Hematopoietic multipotent progenitor cell treated with erythropoietin and hydrocortisone succinate and interleukin-3 and kit ligand, for 15 days (in vitro differentiated cells): ENCODE results near the gene PRRX1.

Experiments
- DNase-seq: peaks from one replicate; pipeline ENCODE4 v3.0.0-alpha.2; 2015; ENCODE audit warnings: low spot score

Gene PRRX1

DNA sequence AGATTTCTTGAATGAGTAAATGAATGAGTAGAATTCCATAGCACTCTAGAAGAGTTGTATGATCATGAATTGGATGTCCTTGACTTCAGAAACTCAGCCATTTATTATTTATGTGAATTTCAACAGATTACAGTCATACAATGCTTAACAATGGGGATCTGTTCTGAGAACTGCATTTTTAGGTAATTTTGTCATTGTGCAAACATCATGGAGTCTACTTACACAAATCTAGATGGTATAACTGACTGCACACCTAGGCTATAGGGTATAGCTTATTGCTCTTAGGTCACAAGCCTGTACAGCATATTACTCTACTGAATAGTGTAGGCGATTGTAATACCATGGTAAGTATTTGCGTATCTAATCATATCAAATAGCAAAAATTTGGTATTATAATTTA is 59.6 kb downstream of the PRRX1 start:
- DNase-seq, result no peak

DNA sequence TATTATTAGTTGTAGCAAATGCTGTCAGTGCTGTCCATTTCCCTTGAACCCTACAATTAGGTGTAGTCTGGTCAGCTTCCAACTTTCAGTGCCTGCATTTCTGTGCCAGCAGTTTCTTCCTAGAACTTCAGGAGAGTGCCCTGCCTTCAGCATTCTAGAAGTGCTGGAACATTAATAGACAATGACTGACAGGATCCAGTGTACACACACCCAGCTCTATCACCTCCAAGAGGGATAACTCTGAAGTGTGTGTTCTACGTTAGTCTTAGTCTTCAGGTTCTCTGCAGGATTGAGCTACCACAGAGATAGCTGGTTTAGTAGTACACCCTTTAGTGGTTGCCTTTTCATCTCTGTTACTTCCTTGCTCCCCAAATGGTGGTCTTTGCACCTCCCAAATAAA is 61.4 kb downstream of the PRRX1 start:
- DNase-seq, result no peak

DNA sequence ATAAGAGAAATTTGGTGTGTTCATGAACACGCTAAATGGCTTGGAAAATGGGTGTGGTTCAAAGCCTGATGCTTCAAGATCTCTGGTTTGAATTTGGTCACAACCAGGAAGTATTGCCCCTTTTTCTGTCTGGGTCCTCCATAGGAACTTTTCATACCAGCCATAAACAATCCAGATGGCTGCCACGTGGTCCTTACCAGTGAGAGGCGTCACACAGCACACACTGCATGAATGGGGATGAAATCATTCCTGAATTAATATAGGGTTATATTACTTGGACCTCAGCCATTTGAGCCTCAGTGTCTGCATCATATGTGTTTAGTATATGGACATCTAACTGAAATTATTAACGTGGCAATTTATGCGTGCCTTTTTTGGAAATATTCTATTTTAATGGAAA is 64.0 kb downstream of the PRRX1 start:
- no peak for DNase-seq

DNA sequence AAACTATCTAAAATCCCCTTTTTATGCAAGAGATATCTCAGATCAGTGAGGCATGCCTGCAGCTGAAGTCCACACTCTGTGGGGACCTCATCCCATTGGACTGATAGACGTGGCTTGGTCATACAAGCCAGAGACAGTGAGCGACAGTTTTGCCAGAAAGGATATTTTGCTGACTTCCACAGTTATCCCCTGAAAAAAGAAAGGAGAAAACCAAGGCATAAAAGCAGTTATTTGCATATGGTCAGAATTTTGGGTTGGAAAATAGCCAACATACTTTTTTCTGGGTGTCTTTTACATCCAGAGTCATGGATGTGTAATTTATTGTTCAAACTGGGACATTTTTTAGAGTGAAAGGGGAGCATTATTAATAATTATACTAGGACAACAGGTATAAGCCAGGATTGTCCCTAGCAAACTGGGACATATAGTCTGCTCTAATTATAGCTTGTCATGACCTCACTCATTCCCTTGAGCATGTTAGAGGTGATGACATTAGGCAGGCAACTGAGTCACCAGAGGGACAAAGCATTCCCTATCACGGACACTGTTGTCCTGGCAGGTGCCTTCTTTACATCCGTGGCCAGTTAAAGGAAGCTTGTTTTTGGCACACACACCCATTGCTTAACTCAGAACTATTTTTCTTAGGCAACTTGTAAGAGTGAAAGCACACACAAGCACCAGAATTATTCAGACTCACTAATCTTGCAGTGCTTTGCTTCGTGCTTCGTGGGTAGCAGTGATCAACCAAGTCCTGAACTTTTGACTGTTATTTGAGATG is 65.5 kb downstream of the PRRX1 start:
- no peak for DNase-seq

DNA sequence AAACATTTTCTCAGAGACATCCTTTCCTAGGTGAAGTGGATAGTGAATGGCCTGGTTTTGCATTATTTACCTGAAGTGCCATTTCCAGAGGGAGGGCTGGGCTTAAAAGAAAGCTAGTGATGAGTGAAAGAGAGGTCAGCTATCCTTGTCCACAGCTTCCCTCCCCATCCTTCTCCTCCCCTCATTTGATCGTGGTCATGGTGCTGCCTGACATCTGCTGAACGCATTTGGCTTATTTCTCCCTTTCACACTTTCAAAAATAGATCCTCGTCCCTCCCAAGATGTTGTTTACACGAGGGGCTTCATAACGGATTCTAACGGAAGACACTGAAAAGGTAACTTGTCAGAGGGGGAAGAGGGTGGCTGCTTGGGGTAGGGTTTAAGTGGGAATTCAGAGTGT is 66.1 kb downstream of the PRRX1 start:
- DNase-seq, result no peak

DNA sequence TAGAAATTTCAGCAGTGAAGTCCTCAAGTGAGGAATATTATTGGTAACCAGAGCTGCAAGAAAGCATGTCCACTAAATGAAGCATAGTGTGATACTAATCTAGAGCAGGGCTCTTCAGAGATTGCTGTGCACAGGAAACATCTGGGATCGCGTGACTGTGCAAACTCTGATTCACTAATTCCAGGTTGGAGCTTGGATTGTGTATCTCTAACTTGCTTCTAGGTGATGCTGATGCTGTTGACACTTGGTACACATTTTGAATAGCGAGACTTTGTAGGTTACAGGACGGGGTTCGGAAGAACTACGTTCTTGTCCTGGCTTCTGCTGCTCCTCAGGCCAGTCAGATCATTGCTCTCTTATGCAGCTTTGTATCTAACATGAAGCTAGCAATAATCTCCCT is 66.5 kb downstream of the PRRX1 start:
- DNase-seq, result no peak

DNA sequence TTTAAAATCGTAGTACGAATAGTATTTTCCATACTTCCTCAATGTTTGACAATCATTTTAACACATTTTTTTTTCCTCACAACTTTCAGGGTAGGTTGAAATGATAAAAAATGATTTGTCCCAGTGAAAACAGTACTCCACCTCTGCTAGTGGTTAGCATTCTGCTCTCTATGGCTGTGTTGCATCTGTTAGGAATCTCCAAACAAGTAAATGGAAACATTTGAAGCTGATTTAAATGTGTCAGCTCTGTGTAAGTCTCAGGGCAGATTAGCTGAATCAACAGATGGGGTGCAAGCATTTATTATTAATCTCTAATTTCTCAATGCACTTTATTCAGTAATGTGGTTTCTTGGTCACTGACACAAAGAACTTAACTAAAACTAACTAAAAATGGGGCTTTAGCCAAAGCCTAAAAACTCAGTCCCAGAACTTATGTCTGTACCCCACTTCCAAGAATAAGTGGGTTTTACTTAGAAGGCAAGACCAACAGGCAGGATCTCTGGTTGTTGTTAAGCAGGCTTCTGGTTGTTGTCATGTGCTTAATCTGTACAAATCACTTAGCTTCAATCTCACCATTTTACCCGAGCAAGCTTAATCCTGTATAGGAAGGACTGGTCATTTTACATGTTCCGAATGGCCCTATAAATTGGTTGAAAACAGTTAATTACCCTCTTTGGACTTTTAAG is 67.8 kb downstream of the PRRX1 start:
- no peak for DNase-seq

DNA sequence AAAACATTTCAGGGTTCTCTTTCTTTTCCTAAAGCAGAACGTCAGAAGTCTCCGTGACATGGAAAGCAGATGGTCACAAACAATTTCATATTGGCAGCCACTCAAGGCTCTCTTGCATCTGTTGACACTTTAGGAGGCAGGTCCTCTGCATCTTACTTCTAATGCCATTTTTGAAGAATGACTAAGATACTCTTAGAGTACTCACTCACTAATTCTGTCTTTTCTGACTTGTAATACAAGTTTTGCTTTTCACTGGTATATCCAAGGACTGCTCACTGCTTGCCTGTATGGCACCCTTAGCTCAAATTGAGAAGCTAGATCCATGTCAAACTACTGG is 68.3 kb downstream of the PRRX1 start:
- no peak for DNase-seq

DNA sequence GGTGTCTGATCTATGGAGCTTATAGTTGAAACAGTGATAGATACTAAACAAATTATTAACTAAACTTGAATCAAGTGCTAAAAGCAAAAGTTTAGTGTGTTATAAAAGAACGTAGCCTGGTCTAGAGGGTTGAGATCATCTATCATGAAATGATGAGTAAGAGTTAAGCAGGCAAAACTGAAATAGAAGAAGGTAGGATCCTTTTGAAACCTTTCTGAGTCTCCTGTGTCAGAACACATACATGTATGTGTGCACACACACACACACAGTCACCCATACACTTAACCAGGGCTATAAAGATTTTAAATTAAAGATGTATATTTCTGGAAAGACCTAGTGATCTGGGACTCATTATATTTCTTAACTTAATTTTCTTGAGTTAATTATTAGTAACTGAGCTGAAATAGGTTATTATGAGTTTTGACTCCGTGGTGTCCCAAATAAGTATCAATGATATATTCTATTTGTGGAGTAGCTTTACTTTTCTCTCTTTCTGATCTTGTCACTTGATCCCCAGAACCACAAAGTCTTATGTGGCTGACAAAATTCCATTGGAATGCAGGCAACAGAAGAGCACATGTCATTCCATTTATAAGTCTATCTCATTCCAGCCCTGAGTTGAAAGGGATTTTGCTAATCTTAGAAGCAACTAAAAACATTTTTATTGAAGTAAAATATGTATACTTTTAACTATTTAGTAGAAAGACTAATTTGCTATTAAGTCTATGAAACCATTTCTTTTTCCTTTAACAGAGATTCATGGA is 70.7 kb downstream of the PRRX1 start:
- DNase-seq, result no peak

DNA sequence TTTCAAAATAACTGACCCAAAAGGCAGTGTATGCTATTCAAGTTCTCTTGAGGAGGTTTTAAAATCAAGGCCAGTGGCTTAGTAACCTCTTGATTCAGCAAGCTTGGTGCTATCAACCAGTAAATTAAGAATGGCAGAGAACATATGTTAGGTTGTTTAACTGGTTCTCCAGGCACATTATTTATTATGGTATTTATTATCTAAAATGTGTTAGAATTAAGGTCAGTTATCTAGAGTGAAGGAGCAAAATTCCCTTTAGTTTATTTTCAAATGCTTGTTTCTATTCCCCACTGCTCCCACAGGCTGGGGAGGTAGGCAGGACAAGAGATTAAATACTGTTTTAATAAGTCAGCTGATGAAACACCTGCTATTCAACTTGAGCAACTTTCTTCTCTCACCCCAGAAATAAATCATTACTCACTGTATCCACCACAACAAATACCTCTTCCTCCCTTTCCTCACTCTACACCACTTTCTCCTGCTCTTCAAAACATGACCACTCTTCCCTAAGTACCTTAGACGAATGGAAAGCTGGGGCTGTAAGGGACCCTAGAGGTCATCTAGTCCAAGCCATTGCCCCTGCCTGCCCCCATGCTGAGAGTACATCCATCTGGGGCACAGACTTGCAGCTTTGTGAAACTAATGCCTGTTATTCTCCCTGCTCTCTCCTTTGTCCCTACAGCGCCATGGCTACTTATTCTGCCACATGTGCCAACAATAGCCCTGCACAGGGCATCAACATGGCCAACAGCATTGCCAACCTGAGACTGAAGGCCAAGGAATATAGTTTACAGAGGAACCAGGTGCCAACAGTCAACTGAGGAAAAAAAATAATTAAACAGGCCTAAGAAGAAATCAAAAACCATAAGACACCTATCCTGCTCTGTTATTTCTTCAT is 71.7 kb downstream of the PRRX1 start:
- no peak for DNase-seq

DNA sequence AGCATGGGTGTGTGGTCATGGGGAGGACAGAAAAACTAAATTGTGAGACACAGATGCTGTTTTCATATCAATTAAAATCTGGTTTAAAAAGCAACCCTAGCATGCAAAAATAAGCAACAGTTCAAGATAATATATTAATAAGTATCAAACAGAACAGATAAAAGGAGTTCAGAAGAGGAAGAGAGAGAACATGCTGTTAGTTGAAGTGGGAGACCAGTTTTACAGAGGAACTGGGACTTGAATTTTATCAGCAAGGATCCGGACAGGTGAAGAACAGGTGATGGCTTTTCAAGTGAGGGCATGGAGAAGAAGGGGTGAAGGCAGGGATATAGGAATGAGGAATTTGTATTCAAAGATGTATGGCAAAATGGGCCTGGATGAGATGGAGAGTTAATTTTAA is 75.9 kb downstream of the PRRX1 start:
- no peak for DNase-seq

DNA sequence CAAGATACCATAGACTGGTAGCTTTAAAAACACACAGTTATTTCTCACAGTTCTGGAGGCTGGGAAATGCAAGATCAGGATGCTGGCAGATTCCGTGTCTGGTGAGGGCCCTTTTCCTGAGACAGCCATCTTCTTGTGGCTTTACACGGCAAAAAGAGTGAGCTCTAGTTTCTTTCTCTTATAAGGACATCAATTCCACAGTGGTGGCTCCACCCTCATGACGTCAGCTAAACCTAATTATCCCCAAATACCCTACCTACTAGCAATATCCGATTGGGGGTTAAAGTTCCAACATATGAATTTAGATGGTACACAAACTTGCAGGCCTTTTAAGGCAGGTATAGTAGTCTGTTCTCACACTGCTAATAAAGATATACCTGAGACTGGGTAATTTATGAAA is 77.7 kb downstream of the PRRX1 start:
- no peak for DNase-seq

DNA sequence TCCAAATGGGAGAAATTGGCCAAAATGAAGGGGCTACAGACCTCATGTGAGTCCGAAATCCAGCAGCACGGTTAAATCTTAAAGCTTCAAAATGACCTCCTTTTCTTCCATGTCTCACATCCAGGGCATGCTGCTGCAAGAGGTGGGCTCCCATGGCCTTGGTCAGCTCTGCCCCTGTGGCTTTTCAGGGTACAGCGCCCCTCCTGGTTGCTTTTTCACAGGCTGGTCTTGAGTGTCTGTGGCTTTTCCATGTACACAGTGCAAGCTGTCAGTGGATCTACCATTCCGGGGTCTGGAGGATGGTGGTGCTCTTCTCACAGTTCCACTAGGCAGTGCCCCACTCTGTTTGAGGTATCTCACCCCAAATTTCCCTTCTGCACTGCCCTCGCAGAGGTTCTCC is 78.7 kb downstream of the PRRX1 start:
- DNase-seq, result no peak

DNA sequence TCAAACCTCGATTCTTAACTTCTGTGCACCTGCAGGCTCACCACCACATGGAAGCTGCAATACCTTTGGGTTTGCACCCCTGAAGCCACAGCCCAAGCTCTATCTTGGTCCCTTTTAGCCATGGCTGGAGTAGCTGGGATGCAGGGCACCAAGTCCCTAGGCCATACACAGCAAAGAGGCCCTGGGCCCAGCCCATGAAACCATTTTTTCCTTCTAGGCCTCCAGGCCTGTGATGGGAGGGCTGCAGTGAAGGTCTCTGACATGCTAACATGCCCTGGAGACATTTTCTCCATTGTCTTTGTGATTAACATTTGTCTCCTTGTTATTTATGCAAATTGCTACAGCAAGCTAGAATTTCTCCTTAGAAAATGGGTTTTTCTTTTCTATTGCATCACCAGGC is 79.2 kb downstream of the PRRX1 start:
- DNase-seq, result no peak

DNA sequence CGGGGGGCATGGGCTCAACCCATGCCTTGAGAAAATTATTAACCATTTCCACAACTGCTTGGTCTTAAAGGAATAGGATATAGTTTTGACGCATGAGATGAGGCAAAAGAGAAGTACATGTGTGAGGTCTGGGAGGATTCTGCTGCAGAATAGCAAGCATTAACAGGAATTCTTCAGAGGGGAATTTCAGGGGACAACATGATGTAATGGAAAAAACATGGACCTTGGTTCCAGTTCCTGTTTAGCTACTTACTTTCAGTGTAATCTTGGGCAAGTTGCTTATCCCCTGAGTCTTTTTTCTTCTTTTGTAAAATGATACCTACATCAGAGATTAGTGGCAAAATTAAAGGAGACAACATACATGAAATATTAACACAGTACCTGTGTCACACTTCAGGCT is 85.6 kb downstream of the PRRX1 start:
- DNase-seq, result no peak

DNA sequence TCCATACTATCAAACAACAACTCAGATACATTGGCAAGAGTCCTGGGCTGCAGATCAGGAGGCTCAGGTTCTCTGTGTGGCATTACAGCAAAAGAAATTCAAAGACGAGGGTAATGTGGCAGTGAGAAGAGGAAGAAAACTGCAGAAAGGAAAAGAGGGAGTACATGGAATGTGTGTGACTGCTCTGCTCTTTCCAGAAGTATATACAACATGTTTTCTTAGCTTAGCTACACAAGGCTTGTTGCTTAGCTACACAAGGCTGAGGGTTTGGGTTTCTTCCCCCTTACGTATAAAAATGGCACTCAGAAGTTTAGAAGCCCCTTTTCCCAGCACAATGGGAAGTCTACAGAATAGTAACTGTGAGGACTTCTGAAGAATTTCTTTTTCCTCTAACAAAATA is 86.0 kb downstream of the PRRX1 start:
- no peak for DNase-seq

DNA sequence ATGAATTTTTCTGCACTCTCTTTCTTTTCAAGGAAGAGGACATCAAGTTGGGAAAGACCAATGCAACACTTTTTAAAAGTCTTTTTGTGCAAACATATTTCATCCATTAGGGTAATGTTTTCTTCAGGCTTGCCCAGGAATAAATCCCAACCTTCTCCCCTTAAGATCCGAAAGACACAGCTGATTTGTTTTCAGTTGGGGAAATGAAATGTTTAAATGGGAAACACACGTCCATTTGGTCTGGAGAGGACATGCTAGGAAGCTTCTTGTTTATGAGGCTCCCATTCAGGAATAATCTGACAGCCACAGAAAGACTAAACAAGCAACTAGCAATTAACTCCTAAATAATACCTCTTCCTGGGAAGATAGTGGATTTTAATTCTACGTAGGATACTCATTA is 91.9 kb downstream of the PRRX1 start:
- DNase-seq, result no peak

DNA sequence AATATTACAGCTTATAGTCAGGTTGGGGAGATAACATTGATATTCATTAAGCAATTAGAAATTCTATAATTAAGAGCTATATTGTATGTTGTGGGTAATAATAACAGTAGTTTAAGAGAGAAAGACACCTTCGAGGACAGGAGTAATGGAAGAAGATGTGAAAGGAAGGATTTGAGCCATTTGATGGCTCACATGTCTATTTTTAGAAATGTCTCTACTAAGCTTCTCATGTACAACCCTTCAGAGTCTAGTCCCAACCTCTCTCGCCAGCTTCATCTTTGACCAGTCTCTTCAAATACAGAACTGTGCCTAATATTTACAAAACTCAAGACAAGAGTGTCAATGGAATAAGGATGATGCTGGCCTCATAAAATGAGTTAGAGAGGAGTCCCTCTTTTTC is 95.1 kb downstream of the PRRX1 start:
- DNase-seq, result no peak

DNA sequence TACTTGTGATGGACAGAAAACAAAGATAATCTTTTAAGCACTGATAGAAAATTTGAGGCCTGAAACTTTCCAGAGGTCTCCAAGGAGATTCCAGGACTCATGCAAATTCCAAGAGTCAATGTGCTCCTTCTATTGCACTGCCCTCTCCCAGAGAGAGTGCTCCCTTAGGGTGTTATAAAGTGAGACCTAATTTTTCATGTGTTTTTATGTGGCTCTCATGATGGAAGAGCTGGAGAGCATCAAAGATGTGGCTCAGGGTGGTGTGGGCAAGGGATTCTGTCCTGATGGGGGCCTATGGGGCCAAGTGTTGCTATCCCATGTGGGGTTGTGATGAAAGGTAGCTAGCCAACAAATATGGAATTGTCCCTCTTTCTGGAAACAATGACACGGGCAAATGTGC is 101.3 kb downstream of the PRRX1 start:
- DNase-seq, result no peak

DNA sequence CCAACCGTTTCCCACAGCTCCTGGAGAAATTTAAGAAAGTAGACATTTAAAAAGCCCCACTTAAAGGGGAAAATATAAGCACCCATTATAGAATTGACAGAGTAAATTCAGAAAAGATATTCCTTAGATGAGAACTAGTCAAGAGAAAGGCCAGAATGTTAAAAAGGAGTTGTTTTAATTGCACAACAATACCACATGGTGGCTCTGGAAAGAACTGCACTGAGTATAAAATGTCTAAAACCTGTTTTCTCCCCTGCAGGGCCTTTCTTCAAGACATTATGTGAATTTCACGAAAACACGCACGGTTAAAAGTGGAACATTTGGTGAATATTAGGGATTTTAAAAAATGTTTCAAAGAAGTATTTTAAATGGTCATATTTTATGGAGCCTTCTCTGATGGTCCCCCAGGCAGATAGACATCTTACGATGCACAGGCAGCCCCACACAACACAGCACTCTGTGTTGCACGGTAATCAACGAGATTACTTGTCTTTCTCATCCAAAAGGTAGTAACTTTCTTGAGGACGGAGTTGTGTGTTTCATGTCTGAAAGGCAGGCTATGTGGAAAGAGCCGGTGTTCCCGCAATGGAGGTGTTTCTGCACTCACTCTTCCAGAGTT is 101.9 kb downstream of the PRRX1 start:
- DNase-seq, result no peak

DNA sequence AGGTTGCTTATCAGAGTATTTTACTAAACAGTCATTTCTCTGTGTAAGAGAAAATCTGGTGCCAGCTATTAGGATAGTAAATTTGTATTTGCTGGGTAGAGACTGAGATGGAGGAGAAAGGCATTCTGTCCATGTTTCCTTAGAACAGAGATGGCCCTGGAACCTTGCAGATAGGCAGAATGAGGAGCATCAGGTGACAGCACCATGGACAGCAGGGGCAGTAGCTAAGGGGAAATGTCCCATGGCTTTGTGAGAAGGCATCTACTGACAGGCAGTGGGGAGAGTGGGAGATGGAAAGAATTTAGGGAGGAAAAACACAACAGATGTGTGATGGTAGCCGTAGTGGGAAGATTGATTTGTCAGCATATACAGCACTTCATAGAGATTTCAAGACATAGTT is 105.0 kb downstream of the PRRX1 start:
- DNase-seq, result no peak

DNA sequence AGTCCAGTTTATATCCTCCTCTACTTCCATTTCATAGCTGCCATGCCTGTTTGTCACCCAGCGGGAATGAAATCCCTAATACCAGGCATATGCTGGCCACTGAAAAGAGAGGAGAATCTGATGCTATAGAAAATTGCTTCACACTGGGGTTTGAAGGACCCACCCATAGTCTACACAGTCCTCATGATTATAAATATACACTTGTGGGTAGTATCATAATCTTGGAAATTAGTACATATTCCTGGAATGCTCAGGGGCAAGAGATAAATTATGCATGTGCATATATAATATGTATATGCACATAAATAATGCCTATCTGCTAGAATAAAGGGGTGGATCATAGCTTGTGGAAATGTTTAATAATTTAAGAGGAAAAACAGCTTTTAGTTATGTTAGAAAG is 105.8 kb downstream of the PRRX1 start:
- DNase-seq, result no peak
